Skeletal muscle satellite cell (primary cell): ENCODE measurements around the gene PRTFDC1. TPM values are rescaled to one million over a fixed set of nuclear protein-coding genes. Genes with fewer than 3 reads are reported as not detected.

Experiments
- small RNA-seq: library from RNA; depleted of rRNA; stranded (forward); fragments of <200 nt; gene quantifications from one replicate; pipeline ENCODE3, GENCODE V24; 2012

Gene PRTFDC1

Small RNA genes lying within 50 kb of the gene (small RNA-seq; reads per million reads assigned to genes)
- not detected for gene AL512598.1
- not detected for gene RN7SKP241
